Measurements from ENCODE around the gene OPHN1. TPM values are rescaled to one million over a fixed set of nuclear protein-coding genes. Genes with fewer than 3 reads are reported as not detected.

Gene OPHN1
- total RNA-seq, 1 experiment from 2014 or later: 3.3 TPM

DNA sequence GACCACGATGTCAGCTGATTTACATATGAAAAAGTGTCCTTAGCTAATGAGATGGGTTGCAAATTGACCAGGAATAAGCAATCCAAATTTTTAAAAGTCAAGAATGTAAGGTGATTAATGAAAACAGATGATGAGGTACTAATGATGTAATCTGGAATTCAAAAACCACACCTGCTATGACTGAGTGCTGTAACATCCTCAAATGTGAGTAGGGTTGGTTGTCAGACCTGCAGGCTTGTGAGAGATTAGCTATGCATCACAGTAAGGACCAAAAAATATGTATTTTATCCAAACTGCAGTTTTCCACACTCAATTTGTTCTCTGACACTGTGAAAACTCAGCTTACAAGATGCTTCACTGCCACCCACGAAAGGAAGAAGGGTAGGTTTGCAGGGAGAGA is 242.5 kb downstream of the OPHN1 start:
- no TSS peak for BruUV-seq (replicated peaks)
- no peak for TF ChIP-seq EZH2 (IDR thresholded peaks at IDR 0.05; ENCODE audit: borderline replicate concordance, low read depth, low read length, poor library complexity, severe bottlenecking)
- TF ChIP-seq, protein P1, sequence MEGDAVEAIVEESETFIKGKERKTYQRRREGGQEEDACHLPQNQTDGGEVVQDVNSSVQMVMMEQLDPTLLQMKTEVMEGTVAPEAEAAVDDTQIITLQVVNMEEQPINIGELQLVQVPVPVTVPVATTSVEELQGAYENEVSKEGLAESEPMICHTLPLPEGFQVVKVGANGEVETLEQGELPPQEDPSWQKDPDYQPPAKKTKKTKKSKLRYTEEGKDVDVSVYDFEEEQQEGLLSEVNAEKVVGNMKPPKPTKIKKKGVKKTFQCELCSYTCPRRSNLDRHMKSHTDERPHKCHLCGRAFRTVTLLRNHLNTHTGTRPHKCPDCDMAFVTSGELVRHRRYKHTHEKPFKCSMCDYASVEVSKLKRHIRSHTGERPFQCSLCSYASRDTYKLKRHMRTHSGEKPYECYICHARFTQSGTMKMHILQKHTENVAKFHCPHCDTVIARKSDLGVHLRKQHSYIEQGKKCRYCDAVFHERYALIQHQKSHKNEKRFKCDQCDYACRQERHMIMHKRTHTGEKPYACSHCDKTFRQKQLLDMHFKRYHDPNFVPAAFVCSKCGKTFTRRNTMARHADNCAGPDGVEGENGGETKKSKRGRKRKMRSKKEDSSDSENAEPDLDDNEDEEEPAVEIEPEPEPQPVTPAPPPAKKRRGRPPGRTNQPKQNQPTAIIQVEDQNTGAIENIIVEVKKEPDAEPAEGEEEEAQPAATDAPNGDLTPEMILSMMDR (conservative IDR thresholded peaks at IDR 0.05; ENCODE audit: low read depth, low read length): no peak
- Histone ChIP-seq H3K27ac (ENCODE audit: low read depth, low read length, poor library complexity, severe bottlenecking) (no peak overlapping the region), H3K27me3 (replicated peaks; ENCODE audit: insufficient read depth, low read depth, low read length, poor library complexity) (no peaks in the 10 kb centered on the region), H3K36me3 (ENCODE audit: insufficient read depth, low read length, poor library complexity, severe bottlenecking) (no peaks in the 10 kb centered on the region), H3K9me3 (ENCODE audit: low read depth, low read length, poor library complexity, severe bottlenecking) (no peaks in the 10 kb centered on the region), H3K4me1 (ENCODE audit: insufficient read depth, low read length, poor library complexity, severe bottlenecking) (no peaks in the 10 kb centered on the region), H3K4me3 (ENCODE audit: low read depth, low read length, poor library complexity, severe bottlenecking) (no peak overlapping the region)
- no peak for DNase-seq (ENCODE audit: low spot score)
- CTCF ChIA-PET: no interaction called here
- intact Hi-C loops (cut with micrococcal nuclease; ENCODE audit: unreplicated experiment): loop anchor here (10.0 kb wide), 2 partner anchors 304 to 1094 kb away; partner anchors contain the start of gene YIPF6
- POLR2A ChIA-PET (ENCODE audit: low non-redundant PET): no interaction called here

DNA sequence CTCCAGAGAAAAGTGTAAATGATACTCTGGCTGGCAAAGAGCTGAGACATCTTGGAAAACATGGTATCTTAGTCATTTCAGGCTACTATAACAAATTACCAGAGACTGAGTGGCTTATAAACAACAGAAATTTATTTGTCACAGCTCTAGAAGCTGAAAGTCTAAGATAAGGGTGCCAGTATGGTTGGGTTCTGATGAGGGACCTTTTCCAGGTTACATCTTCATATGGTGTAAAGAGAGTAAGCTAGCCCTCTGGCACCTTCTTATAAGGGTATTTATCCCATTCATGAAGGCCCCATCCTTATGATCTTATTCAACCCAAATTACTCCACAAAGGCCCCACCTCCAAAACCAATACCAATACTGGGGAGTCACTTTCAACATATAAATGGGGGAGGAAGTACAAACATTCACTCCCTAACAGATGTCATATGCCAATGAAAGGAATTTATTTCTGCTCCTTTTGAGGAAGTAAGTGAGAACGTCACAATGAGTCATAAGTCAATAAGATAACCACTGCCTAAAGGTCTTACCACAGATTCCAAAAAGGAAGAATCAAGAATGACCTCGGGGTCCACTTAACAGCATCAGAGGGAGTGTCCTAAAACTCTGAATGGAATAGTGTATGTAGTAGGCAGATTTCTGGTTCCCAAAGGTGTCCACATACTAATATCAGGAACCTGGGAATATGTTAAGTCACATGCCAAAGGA is 246.6 kb downstream of the OPHN1 start:
- no peaks in the 10 kb centered on the region for H3K27me3 ChIP-seq (replicated peaks; ENCODE audit: insufficient read depth, low read depth, low read length, poor library complexity)
- no peak overlapping the region for H3K4me3 ChIP-seq (ENCODE audit: low read depth, low read length, poor library complexity, severe bottlenecking)
- no TSS peak for BruUV-seq (replicated peaks)
- intact Hi-C loops (cut with micrococcal nuclease; ENCODE audit: unreplicated experiment): no loop called here
- no peaks in the 10 kb centered on the region for H3K36me3 ChIP-seq (ENCODE audit: insufficient read depth, low read length, poor library complexity, severe bottlenecking)
- ChIA-PET CTCF (no interaction called here), POLR2A (ENCODE audit: low non-redundant PET) (no interaction called here)
- no peak for TF ChIP-seq EZH2 (IDR thresholded peaks at IDR 0.05; ENCODE audit: borderline replicate concordance, low read depth, low read length, poor library complexity, severe bottlenecking)
- TF ChIP-seq, protein P1 (conservative IDR thresholded peaks at IDR 0.05; ENCODE audit: low read depth, low read length): no peak
- no peaks in the 10 kb centered on the region for H3K4me1 ChIP-seq (ENCODE audit: insufficient read depth, low read length, poor library complexity, severe bottlenecking)
- DNase-seq (ENCODE audit: low spot score): no peak
- H3K9me3 ChIP-seq (ENCODE audit: low read depth, low read length, poor library complexity, severe bottlenecking): no peaks in the 10 kb centered on the region
- H3K27ac ChIP-seq (ENCODE audit: low read depth, low read length, poor library complexity, severe bottlenecking): no peak overlapping the region

DNA sequence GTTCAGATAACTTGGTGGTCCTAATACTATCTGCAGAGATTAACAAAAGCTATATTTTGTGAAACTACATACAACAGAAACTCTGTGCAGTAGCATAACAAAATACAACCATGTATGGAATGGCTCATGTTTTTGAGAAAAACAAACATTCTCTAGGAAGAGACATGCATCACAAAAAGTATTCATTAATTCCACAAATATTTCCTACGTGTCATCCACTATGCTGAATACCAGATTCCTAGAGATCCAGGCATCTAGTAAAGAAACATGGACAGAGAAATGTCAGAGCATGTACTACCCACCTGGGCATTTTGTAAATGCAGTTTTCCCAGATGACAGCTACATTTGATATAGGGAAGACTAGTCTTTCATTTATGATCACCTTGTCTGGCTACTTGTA is 248.1 kb downstream of the OPHN1 start:
- intact Hi-C loops (cut with micrococcal nuclease; ENCODE audit: unreplicated experiment): no loop called here
- Histone ChIP-seq H3K36me3 (ENCODE audit: insufficient read depth, low read length, poor library complexity, severe bottlenecking) (no peaks in the 10 kb centered on the region), H3K4me1 (ENCODE audit: insufficient read depth, low read length, poor library complexity, severe bottlenecking) (no peaks in the 10 kb centered on the region), H3K27me3 (replicated peaks; ENCODE audit: insufficient read depth, low read depth, low read length, poor library complexity) (no peaks in the 10 kb centered on the region), H3K4me3 (ENCODE audit: low read depth, low read length, poor library complexity, severe bottlenecking) (no peak overlapping the region), H3K27ac (ENCODE audit: low read depth, low read length, poor library complexity, severe bottlenecking) (no peak overlapping the region), H3K9me3 (ENCODE audit: low read depth, low read length, poor library complexity, severe bottlenecking) (no peaks in the 10 kb centered on the region)
- POLR2A ChIA-PET (ENCODE audit: low non-redundant PET): no interaction called here
- CTCF ChIA-PET: no interaction called here
- DNase-seq (ENCODE audit: low spot score): no peak
- no TSS peak for BruUV-seq (replicated peaks)
- TF ChIP-seq EZH2 (IDR thresholded peaks at IDR 0.05; ENCODE audit: borderline replicate concordance, low read depth, low read length, poor library complexity, severe bottlenecking): no peak
- TF ChIP-seq, protein P1 (conservative IDR thresholded peaks at IDR 0.05; ENCODE audit: low read depth, low read length): no peak

Measured in A673 (cell line).